Stomach (tissue), 4 donors: ENCODE data around the gene CYP4F11.

Source experiments
- CTCF ChIP-seq, 7 experiments: fragments of 450-650 bp in 4 of 7; fragments of 200-600 bp in 3 of 7; sonication (generic) in 3 of 7; IDR thresholded peaks; one replicate each; pipeline ENCODE4 v1.5.1; 2016 to 2019; ENCODE audit warnings: antibody characterized with exemption in 7 of 7, control low read depth in 2 of 7, mild to moderate bottlenecking in 1 of 7
- EP300 ChIP-seq: sonication (generic); formaldehyde crosslinking; IDR thresholded peaks from one replicate; pipeline ENCODE4 v1.6.1; 2017; ENCODE audit warnings: antibody characterized with exemption
- POLR2A ChIP-seq, 4 donors: fragments of 450-650 bp; IDR thresholded peaks; one replicate each; pipeline ENCODE4 v1.6.1; 2016; ENCODE audit warnings: antibody characterized with exemption in 4 of 4, control low read depth in 2 of 4, mild to moderate bottlenecking in 1 of 4, moderate library complexity in 1 of 4

GRCh38 chr19:15948223-15949058 lies 14.1 kb upstream of the CYP4F11 start, which contains the start of gene OR10H4:
- TF ChIP-seq CTCF (IDR thresholded peaks at IDR 0.05) (no peak), POLR2A (IDR thresholded peaks at IDR 0.05) (no peak), EP300 (no peak)
